ENCODE measurements around the gene PBX1.

DNA sequence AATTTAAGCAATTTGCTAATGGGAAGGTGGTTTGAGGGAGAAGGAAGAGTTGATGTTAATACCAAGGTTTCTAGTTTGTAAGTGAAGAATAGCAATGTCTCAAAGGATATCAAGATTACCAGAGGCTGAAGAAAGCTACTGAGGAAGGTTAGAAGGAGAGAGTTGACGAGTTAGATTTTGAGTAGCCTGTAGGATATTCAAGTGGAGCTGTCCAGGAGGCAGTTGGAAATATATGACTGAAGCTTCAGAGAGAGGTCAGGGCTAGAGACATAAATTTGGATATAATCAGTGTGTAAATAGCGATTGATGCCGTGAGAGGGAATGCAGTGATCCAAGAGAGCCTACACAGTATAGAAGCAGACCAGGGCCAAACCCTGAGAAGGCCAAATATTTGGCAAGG, 48.4 kb downstream of the PBX1 start:
- TF ChIP-seq, protein P1, sequence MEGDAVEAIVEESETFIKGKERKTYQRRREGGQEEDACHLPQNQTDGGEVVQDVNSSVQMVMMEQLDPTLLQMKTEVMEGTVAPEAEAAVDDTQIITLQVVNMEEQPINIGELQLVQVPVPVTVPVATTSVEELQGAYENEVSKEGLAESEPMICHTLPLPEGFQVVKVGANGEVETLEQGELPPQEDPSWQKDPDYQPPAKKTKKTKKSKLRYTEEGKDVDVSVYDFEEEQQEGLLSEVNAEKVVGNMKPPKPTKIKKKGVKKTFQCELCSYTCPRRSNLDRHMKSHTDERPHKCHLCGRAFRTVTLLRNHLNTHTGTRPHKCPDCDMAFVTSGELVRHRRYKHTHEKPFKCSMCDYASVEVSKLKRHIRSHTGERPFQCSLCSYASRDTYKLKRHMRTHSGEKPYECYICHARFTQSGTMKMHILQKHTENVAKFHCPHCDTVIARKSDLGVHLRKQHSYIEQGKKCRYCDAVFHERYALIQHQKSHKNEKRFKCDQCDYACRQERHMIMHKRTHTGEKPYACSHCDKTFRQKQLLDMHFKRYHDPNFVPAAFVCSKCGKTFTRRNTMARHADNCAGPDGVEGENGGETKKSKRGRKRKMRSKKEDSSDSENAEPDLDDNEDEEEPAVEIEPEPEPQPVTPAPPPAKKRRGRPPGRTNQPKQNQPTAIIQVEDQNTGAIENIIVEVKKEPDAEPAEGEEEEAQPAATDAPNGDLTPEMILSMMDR (IDR thresholded peaks at IDR 0.05; ENCODE audit: low read depth, low read length, poor library complexity, severe bottlenecking) = no peak
- no peak for TF ChIP-seq EZH2phosphoT487 (IDR thresholded peaks at IDR 0.05; ENCODE audit: borderline replicate concordance, low read length)

All from DOHH2 (cell line).